ENCODE data around the gene CCL28. TPM values are rescaled to one million over a fixed set of nuclear protein-coding genes. Genes with fewer than 3 reads are reported as not detected.

Gene CCL28
- total and polyA plus RNA-seq, 9 of the 15 experiments (the other 6 are each of a cell fraction or from before 2014, with no cell fraction given): not detected

- peak; percentile 11 to 30; a peak in 2 of 4 replicates for TF ChIP-seq RAD21 (CRISPR knock-in tag; conservative IDR thresholded peaks at IDR 0.05 in 1 of 2, IDR thresholded peaks at IDR 0.05 in 1 of 2)
Measured at GRCh38 chr5:43401827-43402226, 10.4 kb downstream of the CCL28 start (continued).

GRCh38 chr5:43400082-43400481, 12.1 kb downstream of the CCL28 start:
- no TSS peak for BruUV-seq (replicated peaks)
- intact Hi-C loops (cut with micrococcal nuclease) (no loop called here), in situ Hi-C loops (cut with MboI) (no loop called here)
- Histone ChIP-seq H3K9me3 (replicated peaks; ENCODE audit: control insufficient read depth, insufficient read depth, low read depth, low read length) (no peaks in the 10 kb centered on the region; the same call in 1 of the 2 replicates), H3K4me3 (no peak overlapping the region), H3K9ac (ENCODE audit: insufficient read depth in 1 of 2, low read depth in 2 of 2, low read length in 2 of 2) (no peak overlapping the region), H3K27ac (ENCODE audit: extremely low read depth, low read depth, low read length) (no peak overlapping the region), H3K4me2 (ENCODE audit: insufficient read depth, low read length) (no peak overlapping the region), H4K20me1 (replicated peaks; ENCODE audit: control insufficient read depth, insufficient read depth, low read length) (no peaks in the 10 kb centered on the region), H2AFZ (ENCODE audit: low read depth, low read length) (no peak overlapping the region), H3K79me2 (ENCODE audit: control insufficient read depth, insufficient read depth, low read length) (no peaks in the 10 kb centered on the region), H3K27me3 (ENCODE audit: control insufficient read depth in 2 of 2, insufficient read depth in 2 of 2, low read length in 2 of 2) (no peaks in the 10 kb centered on the region), H3K36me3 (ENCODE audit: control insufficient read depth, insufficient read depth, low read length) (no peaks in the 10 kb centered on the region), H3K4me1 (replicated peaks in 1 of 2; ENCODE audit: control insufficient read depth in 2 of 2, insufficient read depth in 2 of 2, low read length in 2 of 2) (peaks cover 4 to 6% of the 10 kb centered on the region in 2 experiments), H3K9me1 (ENCODE audit: control insufficient read depth, insufficient read depth, low read length) (no peaks in the 10 kb centered on the region)
- no peak for ATAC-seq
- ChIA-PET POLR2A (no interaction called here), CTCF (ENCODE audit: low intra/inter-chr PET ratio) (no interaction called here)
- no peak for DNase-seq (ENCODE audit: extremely low read depth in 1 of 4, low spot score in 3 of 4)
- WGBS (ENCODE audit: insufficient coverage, low coverage, missing lambda C conversion rate): 62% methylated on average over 3 of the region's 3 CpGs
- TF ChIP-seq HIVEP1 (CRISPR knock-in tag; IDR thresholded peaks at IDR 0.05) (no peak), TFAP4 (CRISPR knock-in tag; IDR thresholded peaks at IDR 0.05; ENCODE audit: borderline replicate concordance) (no peak), CTCF (IDR thresholded peaks at IDR 0.05 in 2 of 3, conservative IDR thresholded peaks at IDR 0.05 in 1 of 3; ENCODE audit: insufficient read depth in 2 of 3, low read depth in 1 of 3, low read length in 3 of 3) (peak in 1 of 3 experiments; percentile 27; a peak in 2 of 6 replicates), RAD21 (CRISPR knock-in tag; conservative IDR thresholded peaks at IDR 0.05 in 1 of 2, IDR thresholded peaks at IDR 0.05 in 1 of 2) (peak in 1 of 2 experiments; percentile 37; a peak in 2 of 4 replicates), ZBTB9 (CRISPR knock-in tag; IDR thresholded peaks at IDR 0.05) (no peak)
- FAIRE-seq: no peak
